Femur (tissue), 1 donor: ENCODE measurements around the gene SPAG16.
"Not testable (repeated sequence)": the region's sequence is repeated elsewhere in the genome, so short reads cannot be mapped to it uniquely, and the experiment has no call there.

Experiments
- DNase-seq: peaks from one replicate; pipeline ENCODE4 v3.0.0-alpha.2; 2017

SPAG16 gene

DNA sequence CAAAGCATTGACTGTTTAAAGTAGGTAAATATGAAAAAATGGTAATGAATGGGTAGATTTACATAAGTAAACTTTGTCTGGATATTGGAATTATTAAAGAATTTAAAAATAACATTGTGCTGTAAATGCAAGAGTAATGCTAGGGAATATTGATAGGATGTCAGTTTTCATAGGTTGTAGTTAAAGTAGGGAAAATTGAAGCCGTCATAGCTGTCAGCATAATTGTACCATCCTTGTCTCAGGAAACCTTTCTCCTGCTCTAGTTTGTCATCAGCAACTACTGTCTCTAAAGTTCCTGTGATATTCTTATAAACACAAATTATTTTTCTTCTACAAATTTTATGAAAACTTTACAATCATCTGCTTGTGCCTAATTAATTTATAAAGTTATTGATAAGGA, 10.1 kb upstream of the SPAG16 start:
- no peak for DNase-seq

- DNase-seq, result no peak
Observed at GRCh38 chr2:213275265-213275664, 9.0 kb upstream of the SPAG16 start.

DNA sequence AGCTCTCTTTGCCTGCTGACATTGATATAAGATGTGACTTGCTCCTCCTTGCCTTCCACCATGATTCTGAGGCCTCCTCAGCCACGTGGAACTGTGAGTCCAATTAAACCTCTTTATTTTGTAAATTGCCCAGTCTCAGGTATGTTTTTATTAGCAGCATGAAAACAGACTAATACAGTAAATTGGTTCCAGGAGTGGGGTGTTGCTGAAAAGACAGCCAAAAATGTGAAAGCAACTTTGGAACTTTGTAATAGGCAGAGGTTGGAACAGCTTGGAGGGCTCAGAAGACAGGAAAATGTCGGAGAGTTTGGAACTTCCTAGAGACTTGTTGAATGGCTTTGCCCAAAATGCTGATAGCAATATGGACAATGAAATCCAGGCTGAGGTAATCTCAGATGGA, 7.1 kb upstream of the SPAG16 start:
- not testable (repeated sequence) for DNase-seq

DNA sequence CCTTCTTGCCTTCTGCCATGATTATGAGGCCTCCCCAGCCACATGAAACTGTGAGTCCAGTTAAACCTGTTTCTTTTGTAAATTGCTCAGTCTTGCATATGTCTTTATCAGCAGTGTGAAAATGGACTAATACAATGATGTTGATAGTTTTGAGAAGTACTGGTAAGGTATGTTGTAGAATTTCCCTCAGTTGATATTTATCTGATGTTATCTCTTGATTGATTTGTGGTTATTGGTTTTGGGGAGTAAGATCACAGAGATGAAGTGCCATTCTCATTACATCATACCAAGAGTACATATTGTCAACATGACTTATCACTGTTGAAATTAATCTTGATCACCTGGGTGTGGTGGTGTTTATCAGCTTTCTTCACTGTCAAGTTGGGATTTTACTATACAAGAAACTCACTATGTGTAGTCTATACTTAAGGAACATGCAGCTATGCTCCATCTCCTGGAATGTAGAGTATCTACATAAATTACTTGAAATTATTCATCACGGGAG, 5.1 kb upstream of the SPAG16 start:
- no peak for DNase-seq

DNA sequence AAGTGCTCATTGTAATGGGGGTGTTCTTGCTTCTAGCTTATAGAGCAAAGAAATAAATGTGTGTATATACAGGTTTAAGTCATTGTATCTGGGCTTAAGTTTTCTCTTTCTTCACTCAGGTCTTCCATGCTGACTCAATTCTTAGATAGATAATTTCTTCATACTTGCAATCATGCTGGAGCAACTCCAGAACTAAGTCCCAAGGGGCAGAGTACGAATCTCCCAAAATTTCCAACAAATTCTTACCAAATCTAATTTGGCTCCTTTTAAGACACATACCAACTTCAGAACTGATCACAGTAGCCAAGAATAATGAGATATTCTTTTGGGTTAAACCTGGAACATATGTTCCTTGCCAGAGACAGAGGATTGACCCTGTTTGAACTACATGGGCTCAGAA, 4.3 kb upstream of the SPAG16 start:
- no peak for DNase-seq

DNA sequence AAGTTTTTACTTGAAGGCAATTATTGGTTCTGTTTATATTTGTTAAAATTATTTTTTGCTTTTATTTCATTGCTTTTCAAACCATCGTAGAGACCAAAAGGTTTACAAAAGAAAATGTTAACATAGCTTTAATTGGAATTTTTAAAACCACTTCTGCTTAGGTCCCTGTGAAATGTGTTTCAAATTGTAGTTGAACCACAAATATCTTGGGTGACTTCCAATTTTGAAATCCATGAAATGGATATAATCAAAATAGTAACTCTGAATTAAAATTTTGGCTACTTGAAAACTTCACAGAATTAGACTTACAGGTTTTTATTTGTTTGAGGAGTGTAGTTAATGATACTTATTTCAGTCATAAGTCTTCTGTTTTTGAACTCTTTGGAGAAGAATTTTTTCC, 3.1 kb upstream of the SPAG16 start:
- no peak for DNase-seq

DNA sequence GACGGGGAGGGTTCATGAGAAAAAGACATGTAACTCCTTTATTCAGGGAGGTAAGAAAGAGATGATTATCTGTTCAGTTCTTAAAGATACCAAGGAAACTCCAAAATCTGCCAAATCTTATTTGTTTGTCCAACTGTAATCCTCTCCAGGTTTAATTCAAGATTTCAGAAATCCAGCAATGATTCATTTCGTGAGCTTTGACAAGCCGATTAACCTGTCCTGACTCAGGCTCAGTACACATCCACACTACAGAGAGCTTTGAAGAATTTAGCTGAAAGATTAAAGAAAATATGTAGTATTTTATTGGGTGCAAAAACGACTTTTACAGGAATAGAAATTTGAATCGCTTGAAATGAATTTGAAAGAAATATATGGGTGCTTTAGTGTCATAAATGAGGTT, 1.1 kb downstream of the SPAG16 start:
- no peak for DNase-seq

DNA sequence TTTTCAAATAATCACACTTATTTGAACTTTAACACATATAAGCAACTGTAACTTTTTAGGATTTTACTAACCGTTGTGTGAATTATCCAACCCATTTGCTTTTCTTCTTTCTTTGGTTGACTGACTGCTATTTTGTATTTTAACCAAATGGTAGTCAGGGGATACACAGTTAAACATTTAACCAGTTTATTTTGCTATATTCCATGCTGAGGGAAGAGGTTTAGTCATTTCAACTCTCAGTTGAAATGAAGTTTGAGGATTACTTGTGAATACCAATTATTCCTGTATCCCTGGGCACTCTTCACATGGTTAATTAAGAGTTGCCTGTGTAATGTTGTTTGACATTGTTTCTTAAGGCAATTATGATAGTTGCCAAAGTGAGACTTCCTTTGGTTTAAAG, 1.9 kb downstream of the SPAG16 start:
- no peak for DNase-seq

- no peak for DNase-seq
Observed at GRCh38 chr2:213288913-213289700, 4.8 kb downstream of the SPAG16 start.

DNA sequence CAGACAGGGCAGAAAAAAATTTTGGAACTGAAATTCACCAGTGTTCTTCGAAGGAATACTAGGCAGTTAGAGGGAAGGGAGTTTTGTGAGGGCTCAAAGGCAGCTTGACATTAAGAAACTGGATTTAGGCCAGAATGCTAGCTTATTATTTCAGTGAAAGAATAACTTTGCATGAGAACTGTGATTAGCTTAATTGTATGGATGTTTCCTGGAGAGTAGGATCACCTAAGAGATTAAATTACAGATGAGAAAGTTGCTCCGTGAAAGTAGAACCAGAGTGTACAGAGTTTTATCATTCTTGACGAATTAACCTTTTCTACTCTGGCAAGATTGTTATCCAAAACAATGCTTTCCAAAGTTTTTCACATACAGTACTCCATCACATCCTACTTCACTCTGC, 6.2 kb downstream of the SPAG16 start:
- no peak for DNase-seq

GRCh38 chr2:213296270-213296669, 12.0 kb downstream of the SPAG16 start:
- DNase-seq, result no peak

- peak; percentile 22 for DNase-seq
Observed at GRCh38 chr2:213306316-213306942, 22.2 kb downstream of the SPAG16 start.

- no peak for DNase-seq
Observed at GRCh38 chr2:213315168-213315876, 31.1 kb downstream of the SPAG16 start.

DNA sequence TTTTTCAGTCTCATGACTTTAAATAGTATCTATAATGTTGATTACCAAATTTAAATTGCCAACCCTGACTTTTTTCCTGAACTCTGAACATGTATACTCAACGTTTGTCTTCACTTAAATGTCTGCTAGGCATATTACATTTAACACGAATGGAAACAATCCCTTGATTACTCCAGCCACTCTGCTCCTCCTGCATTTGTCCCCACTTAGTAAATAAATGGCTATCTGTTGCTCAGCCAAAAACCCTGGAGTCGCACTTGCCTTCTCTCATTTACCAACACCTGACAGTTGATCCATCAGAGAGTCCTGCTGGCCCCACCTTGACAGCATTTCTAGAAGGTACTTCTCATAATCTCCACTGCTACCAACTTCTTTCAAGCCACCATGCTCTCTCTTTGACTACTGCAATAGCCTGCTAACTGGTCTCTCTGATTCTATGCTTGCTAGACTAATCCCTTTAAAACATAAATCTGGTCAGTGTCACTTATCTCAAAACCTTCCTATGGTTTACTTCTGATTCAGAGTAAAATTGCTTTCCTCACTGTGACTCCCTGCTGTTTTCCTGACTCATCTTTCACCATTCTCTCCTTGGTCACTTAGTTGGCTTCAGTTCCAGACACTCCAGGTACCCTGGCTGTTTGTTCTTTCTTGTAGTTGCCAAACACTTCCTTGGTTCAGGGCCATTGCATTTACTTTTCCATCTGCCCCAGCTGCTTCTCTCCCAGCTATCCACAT, 31.9 kb downstream of the SPAG16 start:
- no peak for DNase-seq

DNA sequence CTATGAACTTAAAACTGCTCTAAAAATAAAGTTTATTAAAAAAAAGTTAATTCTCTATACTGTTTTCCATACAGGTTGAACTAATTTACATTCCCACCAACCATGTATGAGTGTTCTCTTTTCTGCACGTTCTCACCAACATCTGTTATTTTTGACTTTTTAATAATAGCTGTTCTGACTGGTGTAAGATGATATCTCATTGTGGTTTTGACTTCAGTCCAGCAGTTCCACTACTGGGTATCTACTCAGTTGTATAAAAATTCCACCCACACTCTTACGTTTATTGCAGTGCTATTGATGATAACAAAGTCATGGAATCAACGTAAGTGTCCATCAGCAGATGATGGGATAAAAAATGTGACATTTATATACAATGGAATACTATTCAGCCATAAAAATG, 33.7 kb downstream of the SPAG16 start:
- no peak for DNase-seq

- DNase-seq, result no peak
Observed at GRCh38 chr2:213320604-213321003, 36.3 kb downstream of the SPAG16 start.

DNA sequence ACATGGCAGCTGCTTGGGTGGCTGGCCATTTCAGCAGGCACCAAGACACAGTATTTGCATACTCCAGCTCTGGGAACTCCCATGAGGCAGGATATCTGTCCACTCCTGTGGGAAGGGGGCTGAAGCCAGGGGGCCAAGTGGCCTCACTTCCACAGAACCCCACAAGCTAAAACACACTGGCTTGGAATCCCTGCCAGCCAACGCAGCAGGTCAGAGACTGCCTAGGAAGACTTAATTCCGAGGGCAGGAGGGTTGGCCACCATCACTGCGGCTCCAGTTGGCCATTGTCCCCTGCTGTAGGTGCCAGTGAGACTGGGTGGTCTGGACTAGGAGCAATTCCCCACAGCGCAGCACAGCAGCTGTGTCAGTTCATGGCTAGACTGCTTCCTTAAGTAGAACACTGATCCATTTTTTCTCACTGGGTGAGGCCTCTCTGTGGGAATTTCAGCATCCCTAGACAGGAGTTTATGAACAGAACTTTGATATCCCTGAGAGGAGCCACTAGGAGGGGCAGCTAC, 52.0 kb downstream of the SPAG16 start:
- DNase-seq, result no peak

- no peak for DNase-seq
Observed at GRCh38 chr2:213353419-213353818, 69.2 kb downstream of the SPAG16 start.

DNA sequence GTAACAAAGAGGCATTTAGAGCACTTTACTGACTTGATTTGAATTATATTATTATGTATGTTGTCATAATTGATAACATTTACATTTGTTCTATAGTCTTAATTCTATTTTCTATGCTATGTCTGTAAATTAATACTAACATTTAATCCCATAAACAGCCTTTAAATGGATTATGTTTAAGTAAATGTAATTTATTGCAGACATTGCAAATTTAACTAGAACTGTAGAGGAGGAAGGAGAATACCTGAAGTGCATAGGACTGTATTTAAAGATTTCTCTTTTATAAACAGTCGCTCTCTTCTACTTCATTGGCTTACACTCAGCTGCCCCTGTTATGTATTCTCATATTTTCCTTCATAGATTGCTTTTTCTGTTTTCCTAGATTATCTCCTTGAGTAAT, 92.4 kb downstream of the SPAG16 start:
- DNase-seq, result no peak

DNA sequence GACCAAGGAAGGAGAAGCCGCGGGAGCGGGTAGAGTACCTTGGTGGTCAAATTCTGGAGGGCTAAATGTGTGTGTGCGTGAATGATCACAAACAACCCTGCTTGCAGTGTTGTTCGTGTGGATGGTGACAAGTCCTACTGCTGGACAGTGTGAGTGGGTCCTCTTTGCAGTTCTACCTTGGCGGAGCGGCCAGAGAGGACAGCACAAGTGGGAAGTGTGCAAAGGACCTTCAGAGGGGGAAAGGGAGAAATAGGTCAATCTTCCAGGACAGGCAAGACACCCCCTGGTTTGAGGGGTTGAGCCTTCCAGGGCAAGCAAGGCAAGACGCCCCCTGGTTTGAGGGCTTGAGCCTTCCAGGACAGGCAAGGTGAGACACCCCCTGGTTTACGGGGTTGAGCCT, 122.8 kb downstream of the SPAG16 start:
- DNase-seq, result not testable (repeated sequence)

DNA sequence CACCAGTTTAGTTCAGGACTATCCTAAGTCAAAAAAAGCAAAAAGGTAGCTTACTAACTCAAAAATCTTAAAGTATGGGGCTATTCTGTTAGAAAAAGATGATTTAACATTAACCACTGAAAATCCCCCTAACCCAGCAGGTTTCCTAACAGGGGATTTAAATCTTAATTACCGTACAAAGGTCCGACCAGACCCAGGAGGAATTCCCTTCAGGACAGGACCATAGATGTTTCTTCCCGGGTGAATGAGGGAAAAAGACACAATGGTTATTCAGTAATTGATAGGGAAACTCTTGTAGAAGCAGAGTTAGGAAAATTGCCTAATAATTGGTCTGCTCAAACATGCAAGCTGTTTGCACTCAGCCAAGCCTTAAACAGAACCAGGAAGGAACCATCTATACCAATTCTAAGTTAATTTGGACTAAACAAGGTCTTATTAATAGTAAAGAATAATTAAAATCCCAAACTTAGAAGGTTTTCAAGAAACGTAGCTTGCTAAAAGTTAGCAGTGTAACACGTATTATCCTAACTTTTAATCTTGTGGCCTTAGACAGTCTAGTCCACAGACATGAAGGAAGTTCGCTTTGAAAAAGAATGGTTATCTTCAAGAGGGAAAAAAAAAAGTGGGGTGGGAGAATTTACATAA, 124.3 kb downstream of the SPAG16 start:
- DNase-seq, result not testable (repeated sequence)

GRCh38 chr2:213410687-213411086, 126.4 kb downstream of the SPAG16 start:
- DNase-seq, result not testable (repeated sequence)
